Testis (tissue), 2 donors: Measurements from ENCODE around the gene SNX1.

Source experiments
- POLR2A ChIP-seq: fragments of 450-650 bp; IDR thresholded peaks from one replicate; pipeline ENCODE4 v1.6.1; 2017; ENCODE audit warnings: antibody characterized with exemption, mild to moderate bottlenecking, moderate library complexity
- TF ChIP-seq, protein P1 (sequence below), 3 experiments: fragments of 450-650 bp in 2 of 3; fragments of 200-600 bp in 1 of 3; sonication (generic) in 1 of 3; IDR thresholded peaks; one replicate each; pipeline ENCODE4 v1.5.1; 2016 to 2019; ENCODE audit warnings: antibody characterized with exemption in 3 of 3, mild to moderate bottlenecking in 2 of 3, moderate library complexity in 1 of 3

DNA sequence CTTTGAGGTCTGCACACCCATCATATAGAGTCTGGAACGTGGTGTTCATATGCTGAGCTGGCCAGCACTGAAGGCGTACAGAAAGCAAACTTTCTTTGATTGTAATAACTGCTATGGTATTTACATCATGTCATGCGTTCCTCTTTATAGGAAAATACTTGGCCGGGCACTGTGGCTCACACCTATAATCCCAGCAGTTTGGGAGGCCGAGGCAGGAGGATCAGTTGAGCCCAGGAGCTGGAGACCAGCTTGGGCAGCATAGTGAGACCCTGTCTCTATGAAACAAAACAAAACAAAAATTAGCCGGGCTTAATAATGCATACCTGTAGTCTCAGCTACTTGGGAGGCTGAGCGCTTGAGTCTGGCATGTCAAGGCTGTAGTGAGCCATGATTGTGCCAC is 52.4 kb downstream of the SNX1 start:
- TF ChIP-seq, protein P1, sequence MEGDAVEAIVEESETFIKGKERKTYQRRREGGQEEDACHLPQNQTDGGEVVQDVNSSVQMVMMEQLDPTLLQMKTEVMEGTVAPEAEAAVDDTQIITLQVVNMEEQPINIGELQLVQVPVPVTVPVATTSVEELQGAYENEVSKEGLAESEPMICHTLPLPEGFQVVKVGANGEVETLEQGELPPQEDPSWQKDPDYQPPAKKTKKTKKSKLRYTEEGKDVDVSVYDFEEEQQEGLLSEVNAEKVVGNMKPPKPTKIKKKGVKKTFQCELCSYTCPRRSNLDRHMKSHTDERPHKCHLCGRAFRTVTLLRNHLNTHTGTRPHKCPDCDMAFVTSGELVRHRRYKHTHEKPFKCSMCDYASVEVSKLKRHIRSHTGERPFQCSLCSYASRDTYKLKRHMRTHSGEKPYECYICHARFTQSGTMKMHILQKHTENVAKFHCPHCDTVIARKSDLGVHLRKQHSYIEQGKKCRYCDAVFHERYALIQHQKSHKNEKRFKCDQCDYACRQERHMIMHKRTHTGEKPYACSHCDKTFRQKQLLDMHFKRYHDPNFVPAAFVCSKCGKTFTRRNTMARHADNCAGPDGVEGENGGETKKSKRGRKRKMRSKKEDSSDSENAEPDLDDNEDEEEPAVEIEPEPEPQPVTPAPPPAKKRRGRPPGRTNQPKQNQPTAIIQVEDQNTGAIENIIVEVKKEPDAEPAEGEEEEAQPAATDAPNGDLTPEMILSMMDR (IDR thresholded peaks at IDR 0.05), result no peak
- TF ChIP-seq POLR2A, result no peak
